HG03060 (cell line): ENCODE results near the gene GAB3.

Source experiments
- ATAC-seq: cut with Tn5 transposase; IDR thresholded peaks from one replicate; pipeline ENCODE4 v1.9.1; 2021; ENCODE audit warnings: low read depth, moderate number of reproducible peaks; ENCODE audit not compliant: unreplicated experiment

GAB3 gene, protein sequence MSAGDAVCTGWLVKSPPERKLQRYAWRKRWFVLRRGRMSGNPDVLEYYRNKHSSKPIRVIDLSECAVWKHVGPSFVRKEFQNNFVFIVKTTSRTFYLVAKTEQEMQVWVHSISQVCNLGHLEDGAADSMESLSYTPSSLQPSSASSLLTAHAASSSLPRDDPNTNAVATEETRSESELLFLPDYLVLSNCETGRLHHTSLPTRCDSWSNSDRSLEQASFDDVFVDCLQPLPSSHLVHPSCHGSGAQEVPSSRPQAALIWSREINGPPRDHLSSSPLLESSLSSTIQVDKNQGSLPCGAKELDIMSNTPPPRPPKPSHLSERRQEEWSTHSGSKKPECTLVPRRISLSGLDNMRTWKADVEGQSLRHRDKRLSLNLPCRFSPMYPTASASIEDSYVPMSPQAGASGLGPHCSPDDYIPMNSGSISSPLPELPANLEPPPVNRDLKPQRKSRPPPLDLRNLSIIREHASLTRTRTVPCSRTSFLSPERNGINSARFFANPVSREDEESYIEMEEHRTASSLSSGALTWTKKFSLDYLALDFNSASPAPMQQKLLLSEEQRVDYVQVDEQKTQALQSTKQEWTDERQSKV

DNA sequence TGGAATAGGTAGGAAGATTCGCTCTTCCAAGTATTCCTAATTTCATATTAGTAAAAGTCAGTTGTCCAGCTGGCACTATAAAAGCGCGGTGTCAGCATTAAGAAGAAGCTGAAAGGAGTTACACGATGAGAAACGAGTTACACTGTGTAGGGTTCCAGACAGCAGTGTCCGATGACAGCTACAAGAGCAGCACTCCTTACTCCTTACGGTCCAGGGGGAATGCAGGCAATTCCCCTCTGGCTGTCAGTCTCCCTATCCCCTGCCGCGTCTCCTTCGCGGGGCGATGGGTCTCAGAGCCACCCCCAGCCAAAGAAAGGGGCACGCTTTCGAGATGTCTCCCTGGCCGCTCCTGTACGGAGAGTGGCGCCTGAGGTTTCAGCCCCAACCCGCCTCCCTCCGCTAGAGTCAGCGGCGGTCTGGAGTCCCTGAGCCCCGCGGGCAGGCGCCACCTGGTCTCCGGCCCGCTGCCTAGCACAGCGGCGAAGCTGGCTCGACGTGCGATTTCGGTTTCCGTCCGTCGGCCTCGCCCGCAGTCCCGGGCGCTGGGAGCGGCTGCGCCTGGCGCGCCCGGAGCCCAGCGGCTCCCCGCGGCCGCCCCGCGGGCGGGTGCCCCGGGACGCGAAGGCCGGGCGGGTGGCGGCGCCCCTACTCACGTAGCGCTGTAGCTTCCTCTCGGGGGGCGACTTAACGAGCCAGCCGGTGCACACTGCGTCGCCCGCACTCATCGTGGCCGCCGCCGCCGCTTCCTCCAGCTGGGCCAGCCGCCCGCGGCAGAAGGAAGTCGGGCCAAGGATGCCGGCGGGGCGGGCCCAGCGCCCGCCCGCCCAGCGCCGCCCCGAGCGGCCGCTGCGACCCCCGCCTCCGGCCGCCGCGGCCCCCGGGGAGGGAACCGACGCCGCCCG is at the start of gene GAB3:
Gene GAB3, minus strand, starts transcription at position 777 of the 902 bp plus-strand sequence. Its CDS starts 52 bp downstream, at position 725.
- no peak for ATAC-seq

DNA sequence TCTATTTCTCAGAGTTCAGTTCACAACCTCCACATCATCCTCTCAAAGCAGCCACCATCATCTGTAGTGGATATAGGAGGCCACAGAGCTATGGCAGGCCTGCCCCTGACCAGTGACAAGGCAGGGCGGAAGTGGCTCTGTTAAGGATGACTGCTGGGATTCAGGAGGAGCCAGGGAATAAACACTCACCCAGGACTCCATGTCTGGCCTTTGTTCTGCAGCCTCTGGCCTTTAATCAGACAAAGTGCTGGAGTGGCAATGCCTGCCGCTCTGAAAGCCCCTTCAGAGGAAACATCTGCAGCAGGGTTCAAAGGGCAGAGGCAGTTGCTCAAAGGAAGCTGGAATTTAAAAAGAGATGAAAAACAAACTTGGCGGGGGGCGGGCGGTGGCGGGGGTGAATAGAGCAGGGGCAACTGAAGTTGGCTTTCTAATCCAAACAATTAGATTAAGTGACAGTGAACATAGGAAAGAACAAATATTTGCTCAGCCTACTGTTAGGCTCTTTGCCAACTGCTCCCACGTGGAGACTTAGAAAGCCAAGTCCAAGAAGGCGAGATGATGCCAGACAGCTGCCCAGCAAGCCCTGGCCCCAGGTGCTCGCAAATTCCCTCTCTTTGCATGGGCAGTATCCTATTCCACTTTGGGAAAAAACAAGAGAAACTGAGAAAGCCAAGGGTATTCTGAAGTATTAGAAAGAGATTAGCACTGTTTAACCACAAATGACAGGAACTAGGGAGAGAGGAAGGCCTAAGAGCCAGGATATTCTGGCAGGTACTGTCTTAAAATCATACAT is 48.9 kb upstream of the GAB3 start:
- no peak for ATAC-seq

DNA sequence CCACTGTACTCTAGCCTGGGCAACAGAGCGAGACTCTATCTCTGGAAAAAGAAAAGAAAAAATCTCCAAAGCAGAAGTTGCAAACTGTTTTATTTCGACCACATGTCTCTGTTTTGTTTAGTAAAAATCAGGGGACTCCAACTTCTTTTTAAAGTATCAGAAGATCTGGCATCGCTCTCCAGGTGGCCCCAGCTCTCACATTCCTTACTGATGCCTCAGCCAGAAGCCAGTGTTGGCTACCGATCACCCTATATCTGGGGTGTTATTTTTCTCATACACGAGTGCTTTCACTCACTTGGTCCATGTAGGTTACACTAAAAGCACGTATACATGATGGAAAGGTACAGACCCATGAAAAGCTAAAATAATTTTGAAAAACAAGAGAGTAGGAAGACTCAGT is 46.1 kb upstream of the GAB3 start:
- ATAC-seq: no peak

DNA sequence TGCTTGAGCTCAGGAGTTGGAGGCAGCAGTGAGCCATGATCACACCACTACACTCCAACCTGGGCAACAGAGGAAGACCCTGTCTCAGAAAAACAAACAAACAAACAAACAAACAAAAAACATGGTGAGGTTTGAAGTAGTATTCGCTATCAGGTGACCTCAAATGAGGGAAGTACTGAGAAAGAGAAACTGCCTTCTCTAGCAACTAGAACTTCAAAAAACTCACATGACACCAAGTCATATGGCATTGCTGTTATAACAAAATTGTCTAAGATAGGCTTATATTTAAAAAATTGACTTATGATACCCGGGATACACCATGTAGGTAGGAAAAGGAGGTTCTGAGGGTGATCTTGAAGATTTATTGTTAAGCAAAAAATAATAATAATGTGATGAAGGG is 44.1 kb upstream of the GAB3 start:
- ATAC-seq: no peak

DNA sequence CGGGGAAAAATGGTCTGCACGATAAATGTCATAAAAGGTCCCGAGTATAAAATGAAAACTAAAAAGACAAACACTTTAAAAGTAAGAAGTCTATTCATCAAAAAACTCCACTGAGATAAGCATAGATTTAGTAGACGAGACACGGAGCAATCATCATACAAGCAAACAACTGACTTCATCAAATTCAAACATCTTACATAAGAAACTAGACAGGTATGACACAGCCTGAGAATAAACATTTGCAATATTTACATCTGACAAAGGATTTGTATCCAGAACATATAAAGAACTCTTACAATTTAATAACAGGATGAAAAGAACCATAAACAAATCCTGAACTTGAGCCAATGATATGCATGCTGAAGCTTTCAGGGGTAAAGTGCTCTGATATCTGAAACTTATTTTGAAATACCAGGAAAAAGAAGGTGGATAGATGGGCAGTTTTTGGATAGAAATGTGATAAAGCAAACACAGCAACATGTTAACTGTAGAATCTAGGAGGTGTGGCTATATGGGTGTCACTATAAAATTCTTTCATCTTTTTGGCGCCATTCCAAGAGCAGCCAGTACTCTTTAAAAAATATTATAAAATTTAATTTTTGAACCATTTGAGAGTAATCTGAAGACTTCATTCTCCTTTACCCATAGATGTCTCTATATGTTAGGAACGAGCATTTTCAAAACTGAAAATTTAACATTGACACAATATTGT is 42.4 kb upstream of the GAB3 start:
- no peak for ATAC-seq

DNA sequence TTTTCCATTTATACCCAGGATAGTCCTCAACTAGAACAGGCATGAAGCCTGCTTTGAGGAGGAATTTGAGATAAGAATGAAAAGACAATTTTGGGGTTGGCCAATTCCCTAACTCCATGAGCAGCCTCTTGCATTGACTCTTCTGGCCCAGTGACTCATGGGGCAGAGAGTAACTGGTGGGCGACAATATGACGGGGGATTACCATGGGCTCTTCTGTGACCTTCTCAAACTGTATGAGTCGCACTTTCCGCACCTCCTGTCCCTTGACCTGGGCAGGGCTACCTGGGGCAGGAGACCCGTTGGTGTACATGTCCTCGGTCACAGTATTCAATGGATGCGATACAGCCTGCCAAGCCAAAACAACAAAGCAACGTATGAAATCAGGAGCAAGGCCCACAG is 41.1 kb upstream of the GAB3 start:
- no peak for ATAC-seq

DNA sequence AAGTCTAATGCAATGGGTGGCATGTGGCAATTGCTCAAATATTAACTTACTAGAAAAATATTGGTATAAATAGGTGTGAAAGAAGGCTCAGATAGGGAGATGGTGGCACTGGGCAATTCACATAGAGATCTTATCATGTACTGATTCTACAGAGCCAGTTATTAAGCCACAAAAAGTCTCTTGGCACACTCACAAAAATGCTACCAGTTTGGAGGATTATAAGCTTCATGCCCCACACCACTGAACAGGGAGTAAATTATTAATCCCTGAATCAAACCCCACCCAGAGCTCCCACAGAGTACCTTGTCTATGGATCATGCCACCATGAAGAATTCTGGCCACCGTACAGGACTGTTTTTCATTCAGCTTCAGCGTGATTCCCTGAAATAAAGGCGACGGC is 40.6 kb upstream of the GAB3 start:
- ATAC-seq: no peak

DNA sequence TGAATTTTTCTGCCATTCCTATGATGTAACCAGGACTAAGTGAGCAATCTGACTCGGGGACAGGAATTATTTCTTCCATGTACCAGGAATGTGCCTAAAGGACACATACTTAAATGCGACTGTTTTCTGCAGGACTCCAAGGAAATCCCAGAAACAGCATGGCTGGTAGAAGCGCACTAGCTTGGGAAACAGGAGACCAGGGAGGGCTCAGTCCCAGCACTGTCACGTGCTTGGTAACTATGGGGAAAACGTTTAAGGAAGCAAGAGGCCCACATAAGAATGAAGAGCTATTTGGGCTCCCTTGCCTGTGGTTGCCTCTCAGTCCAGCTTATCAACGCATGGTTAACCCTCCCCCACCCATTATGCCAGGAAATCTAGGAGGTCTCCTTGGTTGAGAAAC is 34.8 kb upstream of the GAB3 start:
- no peak for ATAC-seq

DNA sequence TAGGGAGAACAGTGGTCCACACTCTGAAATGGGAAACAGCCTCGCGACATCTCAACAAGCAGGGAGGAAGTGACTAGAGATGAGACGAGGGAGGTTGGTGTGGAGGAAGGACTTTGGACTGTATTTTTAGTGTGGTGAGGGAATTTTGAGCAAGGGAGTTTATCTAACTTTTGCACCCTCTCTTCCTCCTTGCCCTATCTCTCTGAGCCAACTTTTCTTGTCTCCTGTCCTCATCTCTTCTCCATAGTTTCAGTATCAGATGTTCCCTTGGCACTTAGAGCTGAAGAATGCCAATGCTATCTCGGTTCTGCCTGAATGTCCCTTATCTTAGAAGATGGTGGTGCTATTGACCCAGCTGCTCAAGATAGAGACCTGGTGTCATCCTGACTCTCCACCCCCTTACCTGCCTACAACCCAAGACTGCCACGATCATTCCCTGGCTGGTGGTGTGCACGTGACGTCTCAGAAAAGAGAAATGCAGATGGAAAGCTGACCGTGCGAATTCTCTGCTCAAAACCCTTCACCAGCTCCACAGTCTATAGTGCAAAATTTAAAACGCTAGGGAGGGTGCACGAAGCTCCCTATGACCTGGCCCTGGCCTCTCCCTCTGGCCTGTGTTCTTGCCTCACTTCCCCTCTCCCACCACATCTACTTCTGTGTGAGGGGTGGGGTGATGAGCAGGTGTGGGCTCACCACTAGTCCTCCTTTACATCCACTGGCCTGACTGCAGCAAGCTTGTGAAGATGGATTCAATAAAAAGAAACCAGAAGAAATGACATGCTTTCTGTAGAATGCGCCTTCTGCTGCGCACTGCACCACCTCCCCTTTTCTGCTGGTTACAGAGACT is 33.5 kb upstream of the GAB3 start:
- ATAC-seq: no peak

DNA sequence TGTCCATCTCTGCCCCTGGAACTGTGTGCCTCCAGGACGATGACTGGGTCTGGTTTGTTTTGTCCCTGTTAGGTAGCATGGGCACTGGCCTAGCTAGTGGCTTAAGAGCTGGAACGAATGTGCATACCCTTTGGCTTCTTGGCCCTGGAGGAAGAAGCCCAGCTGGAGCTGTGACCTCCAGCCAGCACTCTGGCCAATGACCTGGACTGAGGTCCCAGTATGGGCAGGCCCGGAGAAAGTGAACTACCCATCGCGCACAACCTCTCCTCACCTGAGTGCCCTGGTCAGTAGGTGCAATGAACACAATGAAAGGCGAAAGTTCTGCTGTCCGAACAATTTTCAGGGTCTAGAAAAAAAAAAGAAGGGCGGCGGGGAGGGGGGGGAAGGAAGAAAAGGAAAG is 30.1 kb upstream of the GAB3 start:
- ATAC-seq: no peak

DNA sequence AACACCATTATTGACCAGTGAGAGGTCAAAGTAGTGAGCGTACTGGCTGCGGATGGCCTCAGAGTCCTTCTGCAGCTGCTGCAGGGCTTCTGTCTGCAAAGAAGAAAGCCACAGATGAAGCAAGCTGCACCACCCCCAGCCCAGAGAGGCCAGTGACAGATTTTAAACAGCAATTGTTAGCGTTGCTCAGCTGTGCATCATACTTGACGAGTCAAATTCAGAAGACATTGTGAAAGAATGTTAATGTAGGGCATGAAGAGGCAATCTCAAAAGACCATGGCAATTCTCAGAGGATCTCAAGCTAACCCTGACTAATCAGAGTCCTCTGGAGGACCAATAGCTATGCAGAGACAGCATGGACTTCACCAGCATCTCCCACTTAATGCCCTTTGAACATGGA is 28.4 kb upstream of the GAB3 start:
- ATAC-seq: no peak

DNA sequence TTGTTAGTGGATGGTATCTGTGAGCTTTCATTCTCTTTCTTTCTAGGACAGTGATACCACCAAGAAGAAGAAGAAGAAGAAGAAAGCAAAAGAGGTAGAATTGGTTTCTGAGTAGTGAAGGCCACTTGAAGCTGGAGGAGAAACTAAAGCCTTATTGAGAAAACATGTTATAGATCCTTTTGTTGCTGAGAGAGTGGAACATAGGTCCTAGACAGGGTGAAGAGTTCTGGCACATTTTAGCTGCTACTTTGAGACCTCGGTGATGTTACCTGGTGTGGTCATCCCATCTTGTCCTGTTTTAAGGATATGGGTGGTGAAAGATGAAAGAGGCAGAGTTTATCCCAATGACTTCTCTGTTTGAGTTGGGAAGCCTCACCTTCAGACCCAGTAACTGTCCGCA is 25.9 kb upstream of the GAB3 start:
- ATAC-seq: no peak

DNA sequence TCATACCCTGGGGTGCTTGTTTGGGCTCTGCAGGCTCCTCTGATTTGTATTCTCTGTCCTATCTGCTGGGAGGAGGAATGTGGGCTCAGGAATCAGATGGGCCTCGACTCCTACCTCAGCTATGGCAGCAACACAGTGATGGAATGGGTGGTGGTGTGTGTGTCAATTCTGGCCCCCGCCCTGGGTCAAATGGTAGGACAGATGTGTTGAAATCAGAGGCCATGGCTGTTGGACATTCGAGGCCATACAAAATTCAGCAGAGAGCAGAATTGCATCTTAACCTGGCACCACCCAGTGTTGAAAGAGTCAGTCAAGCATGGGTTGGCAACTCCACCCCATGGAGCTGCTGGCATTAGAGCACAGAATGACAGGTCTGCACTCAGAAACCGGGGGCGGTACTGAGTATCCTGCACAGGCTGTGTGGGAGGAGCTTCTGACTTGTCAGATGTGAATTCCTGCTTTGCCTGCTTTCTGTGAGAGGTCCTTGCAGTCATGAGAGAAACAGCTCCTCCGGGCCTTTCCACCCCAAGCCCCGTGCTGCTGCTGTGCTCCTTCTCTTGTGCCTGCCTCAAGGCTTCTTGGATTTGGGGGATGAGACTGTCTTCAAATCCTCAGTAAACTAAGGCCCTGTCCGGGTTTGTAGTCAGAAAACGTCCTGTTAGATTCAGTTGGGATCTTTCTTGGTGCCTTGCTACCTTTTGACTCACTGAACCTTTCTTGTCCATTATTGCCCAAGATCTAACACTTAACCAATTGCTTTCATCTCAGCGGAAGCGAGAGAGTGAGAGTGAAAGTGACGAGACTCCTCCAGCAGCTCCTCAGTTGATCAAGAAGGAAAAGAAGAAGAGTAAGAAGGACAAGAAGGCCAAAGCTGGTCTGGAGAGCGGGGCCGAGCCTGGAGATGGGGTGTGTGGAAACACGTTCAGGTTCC is 24.8 kb upstream of the GAB3 start:
- ATAC-seq: no peak

DNA sequence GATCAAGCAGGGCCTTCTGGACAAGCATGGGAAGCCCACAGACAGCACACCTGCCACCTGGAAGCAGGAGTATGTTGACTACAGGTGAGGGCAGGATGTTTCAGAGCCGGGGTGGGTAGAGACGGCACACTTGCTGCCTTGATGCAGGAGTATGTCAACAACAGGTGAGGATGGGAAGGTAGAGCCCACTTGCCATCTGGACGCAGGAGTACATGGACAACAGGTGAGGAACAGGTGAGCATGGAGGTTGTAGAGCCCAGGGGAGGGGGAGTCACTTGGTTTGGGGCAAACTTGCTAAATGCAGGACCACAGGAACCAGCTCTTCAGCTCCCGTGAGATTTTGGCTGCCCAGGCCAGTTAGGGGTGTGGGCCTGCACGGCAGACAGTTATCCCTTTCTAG is 23.7 kb upstream of the GAB3 start:
- ATAC-seq: no peak

DNA sequence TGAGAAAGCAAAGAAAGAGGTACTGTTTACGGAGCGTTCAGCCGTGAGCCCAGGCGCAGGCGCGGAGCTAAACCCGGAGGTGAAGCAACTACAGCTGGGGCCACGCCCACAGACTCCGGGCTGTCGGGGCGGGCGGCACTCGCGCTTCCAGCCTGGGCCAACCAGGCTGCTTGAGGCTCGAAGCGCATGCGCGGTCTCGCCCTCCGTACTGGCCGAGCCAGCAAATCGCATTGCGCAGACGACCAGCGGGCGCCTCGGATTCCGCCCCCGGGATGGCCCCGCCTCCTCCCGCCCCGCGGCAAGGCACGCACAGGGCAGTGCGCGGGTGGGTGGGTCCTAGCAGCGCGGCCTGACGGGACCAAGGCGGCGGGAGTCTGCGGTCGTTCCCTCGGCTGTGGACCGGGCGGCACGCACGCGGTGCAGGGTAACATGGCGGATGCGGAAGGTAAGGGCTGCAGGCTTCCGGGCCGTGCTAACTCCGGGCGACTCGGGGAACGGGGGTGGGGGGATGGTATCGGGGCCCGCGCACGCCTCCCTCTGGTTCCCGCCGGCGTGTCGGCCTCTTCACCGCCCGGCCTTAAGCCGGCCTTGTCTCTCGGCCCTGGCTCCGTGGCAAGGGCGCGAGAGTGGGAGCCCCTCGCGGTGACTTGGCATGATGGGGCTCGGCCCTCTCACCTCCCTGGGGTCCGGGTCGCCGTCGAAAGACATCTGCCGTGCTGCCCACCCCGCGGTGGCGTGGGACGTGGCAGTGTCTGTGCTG is 11.8 kb upstream of the GAB3 start, which contains the start of gene DKC1:
Gene DKC1, plus strand, starts transcription at position 328 of the 760 bp plus-strand sequence. Its CDS starts 102 bp downstream, at position 430.
- ATAC-seq: peak; percentile 74

DNA sequence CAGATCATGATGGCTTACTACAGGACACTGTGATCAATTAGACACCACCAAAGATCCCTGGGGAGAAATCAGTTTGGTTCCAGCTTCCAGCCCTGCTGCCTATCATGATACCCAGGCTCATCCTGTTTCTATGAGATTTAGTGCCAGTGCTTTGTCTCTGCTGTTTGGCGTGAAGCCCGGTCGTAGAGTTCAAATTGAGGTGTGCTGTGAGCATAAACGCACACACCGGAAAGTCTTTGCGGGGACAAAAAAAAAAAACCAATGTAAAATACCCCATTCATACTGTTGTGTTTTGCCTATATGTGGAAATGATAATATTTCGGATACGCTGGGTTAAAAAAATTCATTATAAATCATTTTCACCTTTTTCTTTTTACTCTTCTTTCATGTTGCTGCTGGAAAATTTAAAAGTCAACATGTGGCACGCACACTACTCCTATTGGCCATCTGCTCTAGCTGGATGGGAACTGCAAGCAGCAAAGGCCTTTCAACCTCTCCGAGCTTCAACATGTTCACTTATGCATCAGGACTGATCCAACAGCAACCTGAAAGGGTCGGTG is 11.2 kb upstream of the GAB3 start:
- ATAC-seq: no peak

DNA sequence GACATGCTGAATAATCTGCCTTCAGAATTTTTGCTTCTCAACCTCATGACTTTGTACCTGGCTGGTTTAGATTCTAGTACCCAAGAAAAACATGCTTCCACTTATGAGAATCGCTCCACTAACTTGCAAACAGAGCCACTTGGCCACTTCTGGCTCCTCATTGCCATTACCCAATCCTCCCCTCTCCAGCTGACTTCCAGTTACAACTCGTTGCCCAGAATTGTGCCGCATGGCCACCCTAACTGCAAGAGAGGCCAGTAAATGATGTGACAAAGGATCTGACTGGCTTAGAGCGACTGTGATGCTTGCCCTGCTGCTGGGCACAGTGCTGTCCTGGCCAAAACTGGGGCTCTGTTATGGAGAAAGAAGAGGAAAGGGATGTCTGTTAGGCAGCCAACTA is 7.8 kb upstream of the GAB3 start:
- ATAC-seq: no peak
